ENCODE results near the gene ZNF474. TPM values are rescaled to one million over a fixed set of nuclear protein-coding genes. Genes with fewer than 3 reads are reported as not detected.
A peak's percentile ranks its signal among the peaks of the same experiment; 100 is the strongest.

Gene ZNF474
- total and polyA plus RNA-seq, 2 of the 4 experiments (the other 2 are of a cell fraction): 0.24 to 0.54 TPM

GRCh38 chr5:122202952-122203351 lies 73.6 kb downstream of the ZNF474 start:
- no peaks in the 10 kb centered on the region for H3K9me3 ChIP-seq (ENCODE audit: control insufficient read depth, insufficient read depth, low read length)
- no peak overlapping the region for H3K23ac ChIP-seq (ENCODE audit: low read depth, low read length)
- H2BK20ac ChIP-seq (ENCODE audit: low read depth, low read length): no peak overlapping the region
- H4K5ac ChIP-seq (ENCODE audit: low read depth, low read length): no peak overlapping the region
- H2BK5ac ChIP-seq (ENCODE audit: low read depth, low read length, poor library complexity, severe bottlenecking): no peak overlapping the region
- H2AK5ac ChIP-seq (ENCODE audit: low read depth, low read length): no peak overlapping the region
- no peak overlapping the region for H3K4ac ChIP-seq (ENCODE audit: low read depth, low read length)
- no peak overlapping the region for H2BK120ac ChIP-seq (ENCODE audit: low read depth, low read length)
- H4K91ac ChIP-seq (ENCODE audit: insufficient read depth, low read depth, low read length): no peak overlapping the region
- no peak overlapping the region for H3K4me2 ChIP-seq (ENCODE audit: low read depth, low read length)
- ChIA-PET POLR2A (ENCODE audit: unreplicated experiment) (no interaction called here), CTCF (interaction anchor here (0.6 kb wide), 2 partner anchors 34 to 571 kb away, joined by 3 to 5 read pairs; no protein-coding TSS in a partner anchor)
- no peaks in the 10 kb centered on the region for H4K20me1 ChIP-seq (ENCODE audit: insufficient read depth, low read length)
- no peaks in the 10 kb centered on the region for H3K79me1 ChIP-seq (ENCODE audit: low read depth in 1 of 2, low read length in 2 of 2)
- in situ Hi-C loops (cut with MboI; ENCODE audit: low sequenced_read_pairs): loop anchor here (5.0 kb wide), 1 partner anchor 209 kb away; no protein-coding TSS in a partner anchor
- no peak overlapping the region for H3K9ac ChIP-seq (ENCODE audit: low read depth, low read length)
- no peaks in the 10 kb centered on the region for H3K9me1 ChIP-seq (ENCODE audit: insufficient read depth, low read length)
- BruUV-seq (replicated peaks): no TSS peak
- no peak overlapping the region for H3K4me3 ChIP-seq (ENCODE audit: insufficient read depth, low read depth, low read length)
- dilution Hi-C loops (cut with HindIII; ENCODE audit: low sequenced_read_pairs, unreplicated experiment): no loop called here
- no peak overlapping the region for H3K27ac ChIP-seq (ENCODE audit: insufficient read depth, low read length)
- DNase-seq (peak; percentile 36), ATAC-seq (ENCODE audit: low read depth) (peak; percentile 51; the same call in 1 of the 2 replicates)
- no peak overlapping the region for H2BK15ac ChIP-seq (ENCODE audit: low read depth, low read length)
- no peak overlapping the region for H3K18ac ChIP-seq (ENCODE audit: low read depth, low read length)
- TF ChIP-seq RFX5 (IDR thresholded peaks at IDR 0.05; ENCODE audit: low read depth, low read length) (no peak), MAFK (IDR thresholded peaks at IDR 0.05; ENCODE audit: low read depth, low read length) (no peak)
- intact Hi-C loops (cut with micrococcal nuclease): no loop called here
- H3K56ac ChIP-seq (ENCODE audit: extremely low read depth, insufficient read depth, low read length): no peak overlapping the region
- no peak overlapping the region for H3K14ac ChIP-seq (replicated peaks; ENCODE audit: low read depth, low read length)
- H2AFZ ChIP-seq (replicated peaks; ENCODE audit: low read length, poor library complexity): no peak overlapping the region
- no peak overlapping the region for H2AK9ac ChIP-seq (replicated peaks; ENCODE audit: low read depth, low read length, poor library complexity)
- no peaks in the 10 kb centered on the region for H3K36me3 ChIP-seq (ENCODE audit: control insufficient read depth, insufficient read depth, low read length)
- H3K27me3 ChIP-seq (ENCODE audit: control insufficient read depth, insufficient read depth, low read length): peaks cover 7% of the 10 kb centered on the region
- no peaks in the 10 kb centered on the region for H3K4me1 ChIP-seq (ENCODE audit: control insufficient read depth, insufficient read depth, low read length)
- H4K8ac ChIP-seq (ENCODE audit: low read depth in 2 of 2, low read length in 2 of 2): no peak overlapping the region

Other genes starting within 250 kb of the ZNF474 start
- 8.1 and 16.4 TPM in 2 replicates for gene SRFBP1, start 167.6 kb upstream of the ZNF474 start, total RNA-seq (2012; rRNA removed)
- 2.4 and 3.3 TPM in 2 replicates for gene SRFBP1, start 167.6 kb upstream of the ZNF474 start, polyA plus RNA-seq (2012; rRNA removed)
- gene LOX, start 51.3 kb upstream of the ZNF474 start, total RNA-seq (2012; rRNA removed): 261 and 277 TPM in 2 replicates
- gene LOX, start 51.3 kb upstream of the ZNF474 start, polyA plus RNA-seq (2012; rRNA removed): 662 and 737 TPM in 2 replicates
- 19.0 and 22.5 TPM in 2 replicates for gene SNCAIP, start 182.7 kb downstream of the ZNF474 start, total RNA-seq (2012; rRNA removed)
- 14.2 and 15.3 TPM in 2 replicates for gene SNCAIP, start 182.7 kb downstream of the ZNF474 start, polyA plus RNA-seq (2012; rRNA removed)